GM12891 (cell line): ENCODE results near the gene SYN1.

Source experiments
- PAX5 ChIP-seq: IDR thresholded peaks from 2 replicates; pipeline ENCODE4 v1.6.1; 2011; ENCODE audit warnings: low read length, moderate library complexity, mild to moderate bottlenecking; ENCODE audit not compliant: insufficient read depth, severe bottlenecking
- POLR2A ChIP-seq: IDR thresholded peaks from 2 replicates; pipeline ENCODE4 v1.6.1; 2011; ENCODE audit warnings: low read depth, low read length, control low read depth
- POLR2AphosphoS5 ChIP-seq: IDR thresholded peaks from 2 replicates; pipeline ENCODE4 v1.6.1; 2011; ENCODE audit warnings: low read depth, low read length, control low read depth
- SPI1 ChIP-seq: IDR thresholded peaks from 2 replicates; pipeline ENCODE4 v1.6.1; 2011; ENCODE audit warnings: low read depth, low read length, control low read depth
- TAF1 ChIP-seq: IDR thresholded peaks from 2 replicates; pipeline ENCODE4 v1.6.1; 2011; ENCODE audit warnings: low read depth, low read length, control low read depth

DNA sequence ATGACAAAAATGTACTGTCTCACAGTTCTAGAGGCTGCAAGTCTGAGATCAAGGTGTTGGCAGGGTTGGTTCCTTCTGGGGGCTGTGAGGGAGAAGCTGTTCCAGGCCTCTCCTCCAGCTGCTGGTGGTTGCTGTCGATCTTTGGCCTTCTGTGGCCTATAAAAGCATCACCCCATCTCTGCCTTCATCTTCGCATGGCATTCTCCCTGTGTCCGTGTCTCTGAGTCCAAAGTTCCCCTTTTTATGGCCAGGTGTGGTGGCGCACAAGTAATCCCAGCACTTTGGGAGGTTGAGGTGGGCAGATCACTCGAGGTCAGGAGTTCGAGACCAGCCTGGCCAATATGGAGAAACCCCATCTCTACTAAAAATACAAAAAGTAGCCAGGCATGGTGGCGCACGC lies 90.1 kb downstream of the SYN1 start:
- TF ChIP-seq POLR2AphosphoS5, result no peak
- TF ChIP-seq POLR2A, result no peak
- TF ChIP-seq TAF1, result no peak
- no peak for TF ChIP-seq SPI1
- no peak for TF ChIP-seq PAX5
